OCI-LY7 (cell line): ENCODE data around the gene ANKRD16. TPM values are rescaled to one million over a fixed set of nuclear protein-coding genes. Genes with fewer than 3 reads are reported as not detected.

Source experiments
- BruUV-seq: library from RNA; stranded (reverse); fragments of 400-500 nt; replicated peaks from 2 replicates; lab custom pipeline; 2021; lab: Mats Ljungman, UMichigan
- CTCF ChIA-PET: fragments of 300-600 bp; sonication (Branson Sonifier 250); formaldehyde crosslinking; loops from one replicate; lab custom pipeline; 2022; ENCODE audit warnings: antibody characterized with exemption; ENCODE audit not compliant: unreplicated experiment; lab: Charles Lee
- POLR2A ChIA-PET: fragments of 300-600 bp; sonication (Branson Sonifier 250); formaldehyde crosslinking; loops from one replicate; lab custom pipeline; 2022; ENCODE audit warnings: antibody characterized with exemption; lab: Charles Lee
- DNase-seq: peaks from one replicate; pipeline ENCODE4 v3.0.0-alpha.2; 2015; ENCODE audit warnings: low spot score
- H2AFZ ChIP-seq: fragments of 200-600 bp; sonication (generic), shearing (Covaris generic); 2 replicates; pipeline ENCODE4 v1.6.1; 2014; ENCODE audit warnings: mild to moderate bottlenecking, antibody characterized with exemption, low read length, moderate library complexity
- H3K27ac ChIP-seq: fragments of 200-600 bp; sonication (generic); 2 replicates; pipeline ENCODE4 v1.5.1; 2014; ENCODE audit warnings: mixed run types, low read depth, mild to moderate bottlenecking, moderate library complexity, low read length, inconsistent platforms; ENCODE audit not compliant: poor library complexity, severe bottlenecking
- H3K36me3 ChIP-seq: fragments of 200-600 bp; sonication (generic); 2 replicates; pipeline ENCODE4 v1.6.1; 2014; ENCODE audit warnings: mild to moderate bottlenecking, antibody characterized with exemption, low read length, moderate library complexity, mixed read lengths; ENCODE audit not compliant: insufficient read depth
- H3K4me1 ChIP-seq: fragments of 200-600 bp; sonication (generic); 2 replicates; pipeline ENCODE4 v1.5.1; 2014; ENCODE audit warnings: mild to moderate bottlenecking, low read length; ENCODE audit not compliant: insufficient read depth, poor library complexity, severe bottlenecking
- H3K4me2 ChIP-seq: fragments of 200-600 bp; sonication (generic); 2 replicates; pipeline ENCODE4 v1.6.1; 2014; ENCODE audit warnings: mild to moderate bottlenecking, low read length
- H3K4me3 ChIP-seq: fragments of 200-600 bp; sonication (generic); 2 replicates; pipeline ENCODE4 v1.5.1; 2014; ENCODE audit warnings: mild to moderate bottlenecking, low read depth, low read length; ENCODE audit not compliant: poor library complexity, severe bottlenecking
- H3K79me2 ChIP-seq: fragments of 200-600 bp; sonication (generic); 2 replicates; pipeline ENCODE4 v1.6.1; 2016; ENCODE audit warnings: low read depth, mild to moderate bottlenecking, low read length, moderate library complexity, mixed read lengths; ENCODE audit not compliant: insufficient read depth
- H3K9me2 ChIP-seq: fragments of 200-600 bp; sonication (generic); 2 replicates; pipeline ENCODE4 v1.6.1; 2016; ENCODE audit warnings: mild to moderate bottlenecking, low read length, mixed read lengths; ENCODE audit not compliant: insufficient read depth
- H3K9me3 ChIP-seq: fragments of 200-600 bp; sonication (generic); 2 replicates; pipeline ENCODE4 v1.6.1; 2014; ENCODE audit warnings: mild to moderate bottlenecking, mixed run types, low read length, mixed read lengths
- H4K20me1 ChIP-seq: fragments of 200-600 bp; sonication (generic); 2 replicates; pipeline ENCODE4 v1.6.1; 2014; ENCODE audit warnings: mild to moderate bottlenecking, antibody characterized with exemption, low read length, moderate library complexity, mixed read lengths; ENCODE audit not compliant: insufficient read depth
- EZH2phosphoT487 ChIP-seq: fragments of 200-600 bp; sonication (generic); IDR thresholded peaks from 2 replicates; pipeline ENCODE4 v1.6.1; 2018; ENCODE audit warnings: low read depth, borderline replicate concordance, mild to moderate bottlenecking, mixed run types, antibody characterized with exemption, low read length, moderate library complexity, mixed read lengths
- intact Hi-C: fragments of 100-400 bp; cut with micrococcal nuclease; formaldehyde crosslinking; loops from one replicate; pipeline ENCODE4 v1.10.0; 2022; ENCODE audit not compliant: unreplicated experiment
- total RNA-seq, 2 experiments: library from RNA; depleted of rRNA in 1 of 2; stranded (reverse); fragments of >200 nt in 1 of 2; shearing (Covaris generic) in 1 of 2; gene quantifications; 2 replicates each; pipeline ENCODE4 v1.2.3, GENCODE V29; 2014 to 2022
- TF ChIP-seq, protein P1 (sequence below): fragments of 200-600 bp; sonication (generic); conservative IDR thresholded peaks from 2 replicates; pipeline ENCODE4 v1.5.1; 2014; ENCODE audit warnings: mild to moderate bottlenecking, antibody characterized with exemption, low read length, moderate library complexity, mixed read lengths

Gene ANKRD16
- total RNA-seq, 2 experiments from 2014 or later: 7.9 to 12.0 TPM

GRCh38 chr10:5900247-5900646 lies 10.6 kb upstream of the ANKRD16 start:
- DNase-seq: no peak
- TF ChIP-seq, protein P1, sequence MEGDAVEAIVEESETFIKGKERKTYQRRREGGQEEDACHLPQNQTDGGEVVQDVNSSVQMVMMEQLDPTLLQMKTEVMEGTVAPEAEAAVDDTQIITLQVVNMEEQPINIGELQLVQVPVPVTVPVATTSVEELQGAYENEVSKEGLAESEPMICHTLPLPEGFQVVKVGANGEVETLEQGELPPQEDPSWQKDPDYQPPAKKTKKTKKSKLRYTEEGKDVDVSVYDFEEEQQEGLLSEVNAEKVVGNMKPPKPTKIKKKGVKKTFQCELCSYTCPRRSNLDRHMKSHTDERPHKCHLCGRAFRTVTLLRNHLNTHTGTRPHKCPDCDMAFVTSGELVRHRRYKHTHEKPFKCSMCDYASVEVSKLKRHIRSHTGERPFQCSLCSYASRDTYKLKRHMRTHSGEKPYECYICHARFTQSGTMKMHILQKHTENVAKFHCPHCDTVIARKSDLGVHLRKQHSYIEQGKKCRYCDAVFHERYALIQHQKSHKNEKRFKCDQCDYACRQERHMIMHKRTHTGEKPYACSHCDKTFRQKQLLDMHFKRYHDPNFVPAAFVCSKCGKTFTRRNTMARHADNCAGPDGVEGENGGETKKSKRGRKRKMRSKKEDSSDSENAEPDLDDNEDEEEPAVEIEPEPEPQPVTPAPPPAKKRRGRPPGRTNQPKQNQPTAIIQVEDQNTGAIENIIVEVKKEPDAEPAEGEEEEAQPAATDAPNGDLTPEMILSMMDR: no peak
- no peak for TF ChIP-seq EZH2phosphoT487
- CTCF ChIA-PET: interaction anchor here (0.7 kb wide), 1 partner anchor 10 kb away, joined by 3 read pairs; the partner anchor contains the start of genes ANKRD16 and FBH1
- Histone ChIP-seq H3K36me3 (peaks cover 36% of the 10 kb centered on the region), H3K9me3 (no peaks in the 10 kb centered on the region), H2AFZ (no peak overlapping the region), H3K79me2 (0 out of 2 replicates have a peak, but pooled peaks cover 2% of the 10 kb centered on the region), H3K4me1 (peaks cover 26% of the 10 kb centered on the region), H3K27ac (no peak overlapping the region), H3K4me2 (no peak overlapping the region), H4K20me1 (no peaks in the 10 kb centered on the region), H3K9me2 (no peaks in the 10 kb centered on the region), H3K4me3 (no peak overlapping the region)
- POLR2A ChIA-PET: interaction anchor here (0.6 to 0.7 kb wide), 4 partner anchors 17 to 192 kb away, joined by 3 to 4 read pairs (median 3); no protein-coding TSS in a partner anchor
- BruUV-seq: no TSS peak
- intact Hi-C loops: no loop called here

- TF ChIP-seq, protein P1: no peak
- TF ChIP-seq EZH2phosphoT487: no peak
- DNase-seq: no peak
- intact Hi-C loops: no loop called here
- peaks cover 18% of the 10 kb centered on the region for H3K4me1 ChIP-seq
- H3K27ac ChIP-seq: no peak overlapping the region
- H3K9me3 ChIP-seq: no peaks in the 10 kb centered on the region
- no peak overlapping the region for H2AFZ ChIP-seq
- H3K36me3 ChIP-seq: peaks cover 47% of the 10 kb centered on the region
- ChIA-PET POLR2A (no interaction called here), CTCF (no interaction called here)
- H4K20me1 ChIP-seq: no peaks in the 10 kb centered on the region
- 0 out of 2 replicates have a peak, but pooled peaks cover 8% of the 10 kb centered on the region for H3K79me2 ChIP-seq
- no peak overlapping the region for H3K4me3 ChIP-seq
- no TSS peak for BruUV-seq
- no peaks in the 10 kb centered on the region for H3K9me2 ChIP-seq
- no peak overlapping the region for H3K4me2 ChIP-seq
Measured at GRCh38 chr10:5898163-5898562, 8.5 kb upstream of the ANKRD16 start.

GRCh38 chr10:5897504-5897903 lies 7.8 kb upstream of the ANKRD16 start:
- Histone ChIP-seq H3K4me3 (no peak overlapping the region), H3K27ac (no peak overlapping the region), H3K9me2 (no peaks in the 10 kb centered on the region), H4K20me1 (no peaks in the 10 kb centered on the region), H3K79me2 (peaks cover 8% of the 10 kb centered on the region; the same call in 1 of the 2 replicates), H3K4me2 (no peak overlapping the region), H3K4me1 (peaks cover 18% of the 10 kb centered on the region), H3K36me3 (peaks cover 52% of the 10 kb centered on the region), H2AFZ (no peak overlapping the region), H3K9me3 (no peaks in the 10 kb centered on the region)
- no TSS peak for BruUV-seq
- no peak for DNase-seq
- ChIA-PET POLR2A (interaction anchor here (2.0 kb wide), 1 partner anchor 15 kb away, joined by 4 read pairs; no protein-coding TSS in a partner anchor), CTCF (no interaction called here)
- TF ChIP-seq, protein P1: no peak
- TF ChIP-seq EZH2phosphoT487: no peak
- intact Hi-C loops: no loop called here
